HG03442 (cell line): ENCODE data around the gene PNPLA1.

Experiments used
- ATAC-seq: cut with Tn5 transposase; IDR thresholded peaks from one replicate; pipeline ENCODE4 v1.9.1; 2021; ENCODE audit warnings: mild to moderate bottlenecking, moderate library complexity; ENCODE audit not compliant: unreplicated experiment

PNPLA1 gene

DNA sequence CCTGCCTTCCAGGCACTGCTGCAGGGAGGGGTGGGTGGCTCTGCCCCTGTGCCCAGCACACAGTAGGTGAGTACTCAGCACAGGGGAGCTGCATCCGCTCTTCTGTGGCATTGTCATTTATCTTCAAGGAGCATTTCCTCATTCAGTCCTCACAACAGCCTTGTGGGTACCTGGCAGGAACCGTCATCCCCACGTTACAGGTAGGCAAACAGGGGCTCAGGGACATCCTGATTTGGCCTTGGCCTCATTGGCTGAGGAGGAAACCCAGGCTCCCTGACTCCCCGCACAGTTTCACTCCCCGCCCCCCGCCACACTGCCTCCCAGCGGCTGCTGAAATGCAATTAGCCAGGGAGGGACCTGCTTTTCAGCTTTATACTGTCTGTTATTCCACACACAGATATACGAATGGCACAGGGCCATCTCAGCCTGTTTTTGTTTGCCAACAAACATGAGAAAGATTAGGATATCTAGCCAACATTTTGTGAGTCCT, 24.2 kb upstream of the PNPLA1 start:
- ATAC-seq = no peak

DNA sequence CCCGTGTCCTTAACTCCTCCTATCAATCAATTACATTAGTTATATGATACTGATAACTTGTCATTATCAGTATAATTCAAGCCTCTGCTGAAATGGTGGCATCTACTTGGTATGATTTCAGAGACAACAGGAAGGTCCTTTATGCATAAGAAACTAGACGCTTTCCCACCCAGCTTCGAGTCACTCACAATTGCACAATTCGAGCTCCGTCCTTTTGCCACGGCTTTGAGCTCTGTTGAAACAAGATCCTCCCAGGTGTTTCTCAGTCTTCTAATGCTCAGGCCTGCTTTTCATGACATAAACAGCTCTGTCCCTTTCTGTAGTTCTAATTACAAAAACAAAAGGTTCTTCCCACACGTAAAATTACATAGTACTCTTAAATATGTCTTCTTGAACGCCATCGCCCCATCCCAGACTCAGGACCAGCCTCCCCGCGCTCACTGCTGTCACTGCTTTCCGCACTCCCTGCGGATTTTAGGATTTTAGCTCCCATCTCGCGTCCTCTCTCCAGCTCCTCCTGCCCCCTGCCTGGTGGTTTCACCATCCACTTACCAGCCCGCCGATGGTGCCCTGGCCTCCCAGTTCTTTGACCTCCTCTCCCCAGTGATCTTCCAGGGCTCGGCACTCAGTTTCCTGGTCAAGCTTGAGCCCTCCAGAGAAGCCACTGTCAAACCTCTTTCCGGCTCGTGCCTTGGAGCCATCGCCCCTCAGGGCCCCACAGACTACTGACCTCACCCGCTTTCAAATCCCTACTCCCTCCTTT, 23.2 kb upstream of the PNPLA1 start:
- ATAC-seq = no peak

DNA sequence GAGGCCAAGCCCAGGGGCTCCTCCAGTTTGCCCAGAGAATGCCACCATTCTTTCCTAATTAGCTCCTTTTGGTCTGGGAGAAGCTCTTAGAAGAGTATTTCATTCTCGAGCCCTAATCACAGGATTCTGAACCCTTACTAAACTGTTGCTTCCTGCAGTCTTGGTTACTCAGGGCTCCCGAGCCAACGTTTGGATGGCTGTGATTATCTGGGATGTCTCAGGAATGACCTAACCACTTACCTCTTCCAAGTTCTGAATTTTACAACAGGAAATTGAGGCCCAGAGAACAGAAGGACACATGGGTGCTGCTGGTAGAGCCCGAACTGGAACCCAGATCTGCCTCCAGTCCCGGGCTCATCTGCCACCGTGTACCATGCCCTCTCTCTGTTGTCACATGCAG, 22.2 kb upstream of the PNPLA1 start:
- ATAC-seq = no peak

DNA sequence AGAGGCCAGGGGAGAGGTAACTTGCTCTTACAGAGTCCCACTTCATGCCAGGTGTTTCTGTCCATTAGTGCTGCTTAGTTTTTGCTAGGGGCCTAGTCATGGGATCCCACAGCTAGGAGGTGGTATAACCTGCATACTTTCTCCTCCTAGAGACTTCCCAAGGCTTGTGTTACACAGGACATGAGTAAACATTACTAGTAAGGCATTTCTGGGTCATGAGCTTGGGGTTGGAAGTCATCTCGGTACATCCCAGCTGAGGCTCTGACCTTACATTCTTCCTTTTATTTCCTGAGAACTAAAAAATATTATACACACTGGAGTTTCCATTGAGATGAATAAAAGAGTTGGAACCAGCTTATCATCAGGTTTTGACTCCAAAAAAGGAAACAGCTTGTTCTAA, 20.9 kb upstream of the PNPLA1 start:
- no peak for ATAC-seq

DNA sequence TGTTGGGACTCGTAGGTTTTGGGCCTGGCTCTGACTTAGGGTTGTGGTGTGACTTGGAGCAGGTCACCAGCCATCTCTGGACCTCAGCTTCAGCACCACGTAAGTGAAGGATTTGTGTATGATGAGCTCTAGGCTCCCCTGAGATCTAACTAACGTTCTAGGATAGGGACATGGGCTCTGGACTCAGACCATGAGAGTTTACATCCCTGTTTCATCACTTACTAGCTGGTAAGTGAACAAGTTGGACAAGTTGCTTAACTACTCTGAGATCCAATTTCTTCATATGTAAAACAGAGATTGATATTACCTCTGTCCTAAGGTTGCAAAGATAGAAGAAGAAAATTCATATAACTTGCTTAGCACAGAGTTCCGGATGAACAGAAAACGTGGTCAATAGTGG, 20.3 kb upstream of the PNPLA1 start:
- no peak for ATAC-seq

DNA sequence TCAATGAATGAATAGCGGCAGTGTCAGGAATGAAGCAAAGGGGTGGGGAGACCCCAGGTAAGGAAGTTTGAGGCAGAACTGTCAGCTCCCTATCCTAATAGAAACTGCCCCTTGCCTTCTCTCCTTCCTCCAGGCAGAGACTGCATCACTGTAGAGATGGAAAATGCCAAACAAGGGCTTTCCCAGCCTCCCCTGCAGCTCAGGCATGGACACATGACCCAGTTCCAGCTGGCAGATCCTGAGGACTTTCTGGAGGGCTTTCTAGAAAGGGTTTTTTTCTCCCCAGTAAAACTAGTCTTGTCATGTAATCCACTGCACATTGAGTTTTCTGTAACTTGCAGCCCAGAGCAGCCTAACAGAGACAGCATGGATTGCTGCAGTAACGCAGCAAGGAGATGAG, 17.9 kb upstream of the PNPLA1 start:
- ATAC-seq = no peak

DNA sequence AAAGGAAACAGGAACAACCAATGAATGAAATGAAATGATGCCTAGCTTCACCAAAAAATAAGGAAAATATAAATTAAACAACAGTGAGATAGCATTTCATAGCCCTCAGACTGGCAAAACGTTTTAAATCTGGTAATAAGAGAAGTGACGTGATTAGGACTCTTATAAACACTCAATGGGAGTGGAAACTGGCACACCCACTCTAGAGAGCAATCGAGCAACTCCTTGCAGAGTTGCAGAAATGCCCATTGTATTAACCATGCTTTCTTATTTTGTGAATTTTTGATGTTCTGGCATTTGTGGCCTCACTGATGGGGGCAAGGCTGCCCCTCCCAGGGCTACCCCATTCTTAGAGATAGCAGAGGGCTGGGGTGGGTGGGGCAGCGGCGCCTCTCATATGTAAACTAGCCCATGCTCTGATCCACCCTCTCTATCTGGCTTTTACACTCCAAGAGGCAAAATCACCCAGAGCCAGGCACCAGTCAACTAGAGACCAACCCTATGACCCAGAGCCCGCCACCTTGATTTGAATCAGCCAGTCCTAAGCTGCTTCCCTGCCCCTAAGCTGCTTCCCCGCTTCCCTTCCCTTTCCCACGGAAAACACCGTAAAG, 6.4 kb upstream of the PNPLA1 start:
- ATAC-seq = no peak

DNA sequence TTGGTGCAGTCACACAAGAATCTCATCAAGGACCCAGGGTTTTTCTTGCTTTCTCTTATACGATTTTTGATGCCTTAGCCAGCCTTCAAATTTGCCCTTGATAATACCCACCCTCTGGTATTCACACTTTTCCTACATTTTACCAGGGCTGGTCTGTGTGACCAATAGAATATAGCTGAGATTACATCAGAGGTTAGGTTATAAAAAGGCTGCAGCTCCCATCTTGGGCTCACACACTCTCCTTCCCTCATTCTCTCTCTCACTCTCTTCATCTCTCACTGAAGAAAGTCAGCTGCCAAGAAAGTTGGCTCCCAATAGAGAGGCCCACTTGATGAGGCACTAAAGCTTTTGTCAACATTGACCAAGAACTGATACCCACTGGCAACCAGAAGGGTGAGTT, 4.1 kb upstream of the PNPLA1 start:
- no peak for ATAC-seq

DNA sequence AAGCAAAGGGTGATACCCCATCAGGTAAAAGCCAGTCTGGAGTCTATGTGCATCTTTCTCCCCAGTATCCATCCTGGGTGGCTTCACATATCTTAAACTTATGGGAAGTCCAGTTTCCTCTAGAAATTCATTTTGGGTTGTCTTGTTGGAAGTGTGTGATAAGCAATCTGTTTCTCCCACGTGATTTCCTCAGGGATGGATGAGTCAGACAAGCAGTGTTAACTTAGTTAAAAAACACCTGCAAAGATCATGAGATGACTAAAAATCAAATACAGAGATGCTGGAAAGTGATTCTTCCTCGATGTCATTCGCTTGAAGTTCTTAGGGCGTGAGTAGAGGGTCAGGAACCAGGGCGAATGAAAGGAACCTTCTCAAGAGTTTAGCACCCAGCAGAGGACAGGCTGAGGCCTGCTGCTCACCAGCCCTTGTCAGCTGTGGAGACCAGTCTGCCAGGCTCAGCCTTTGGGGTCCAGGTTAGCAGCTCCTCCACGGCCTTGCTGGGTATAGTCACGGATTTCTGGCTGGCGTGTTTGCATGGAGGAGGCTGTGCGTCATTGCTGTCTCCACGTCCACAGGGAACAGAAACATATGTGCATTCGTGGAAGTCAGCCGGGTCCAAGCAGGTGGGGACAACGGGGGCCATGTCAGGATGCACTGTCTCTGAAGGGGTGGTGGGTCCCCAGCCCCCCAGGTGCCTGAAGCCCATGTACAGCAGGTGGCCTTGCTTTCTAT, 2.8 kb upstream of the PNPLA1 start:
- ATAC-seq = no peak

DNA sequence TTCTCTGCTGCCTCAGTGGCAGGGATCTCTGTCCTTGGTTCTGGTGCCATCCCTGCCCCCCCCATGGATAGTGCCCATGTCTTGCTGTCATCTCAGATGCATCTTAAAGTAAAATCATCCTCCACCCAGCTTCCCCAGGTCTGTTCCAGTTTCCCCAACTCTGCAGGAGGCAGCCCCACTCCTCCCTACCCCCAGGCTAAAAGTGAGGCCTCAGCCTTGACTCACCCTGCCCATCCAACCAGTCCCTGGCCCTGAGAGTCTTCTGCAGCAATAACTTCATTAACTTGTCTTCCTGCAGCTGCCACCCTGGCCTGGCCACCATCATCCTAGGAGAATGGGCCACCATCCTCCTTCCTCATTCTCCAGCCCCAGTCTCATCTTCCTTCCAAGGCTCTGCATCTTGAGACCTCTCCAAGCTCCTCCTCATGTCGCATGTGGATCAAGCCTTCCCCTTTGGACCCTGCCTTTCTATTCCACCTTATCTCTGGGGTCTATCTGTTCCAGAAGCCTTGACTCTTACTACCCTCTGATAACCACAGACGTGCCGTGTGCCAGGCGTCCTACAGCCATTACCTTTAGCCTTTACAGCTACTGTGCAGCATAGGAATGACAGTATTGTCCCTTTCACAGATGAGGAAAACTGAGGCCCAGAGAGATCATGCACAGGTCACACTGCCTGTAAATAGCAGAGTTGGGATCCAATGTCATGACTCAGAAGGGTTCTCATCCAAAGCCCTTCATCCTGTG, 2.0 kb upstream of the PNPLA1 start:
- no peak for ATAC-seq

DNA sequence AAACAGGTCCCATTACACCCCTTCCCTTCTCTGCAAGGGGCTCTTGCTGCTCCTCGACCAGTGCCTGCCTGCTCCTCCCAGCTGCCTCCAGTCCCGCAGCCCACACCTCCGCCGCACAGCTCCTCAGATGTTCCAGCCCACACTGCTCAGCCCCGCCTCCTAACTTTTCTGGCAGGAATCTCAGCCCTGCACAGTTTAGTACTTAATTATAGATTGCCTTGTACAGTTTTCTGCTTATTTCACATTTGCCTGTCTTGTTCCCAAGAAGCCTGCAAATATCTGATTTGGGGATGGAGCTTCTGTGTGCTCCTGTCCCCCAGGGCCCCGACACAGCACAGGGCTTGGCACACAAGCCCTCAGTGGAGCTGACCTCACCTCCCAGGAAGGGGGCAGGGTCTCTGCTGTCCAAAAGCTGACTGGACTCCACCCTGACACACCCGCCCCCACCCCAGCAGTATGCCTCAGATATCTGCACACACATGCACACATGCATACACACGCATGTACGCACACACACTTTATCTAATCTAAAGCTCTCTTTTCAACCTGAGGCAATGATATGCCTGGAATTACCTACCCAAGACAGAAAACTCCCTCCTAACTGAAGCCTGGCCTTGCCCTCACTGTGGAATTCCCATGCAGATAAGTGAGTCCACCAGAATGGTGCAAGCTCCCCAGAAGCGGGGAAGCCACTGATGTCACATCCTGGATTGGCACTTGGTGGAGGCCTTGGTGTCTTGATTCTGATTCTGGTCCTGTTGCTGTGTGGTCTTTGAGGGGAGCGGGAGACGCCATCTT, 1.2 kb upstream of the PNPLA1 start:
- no peak for ATAC-seq

DNA sequence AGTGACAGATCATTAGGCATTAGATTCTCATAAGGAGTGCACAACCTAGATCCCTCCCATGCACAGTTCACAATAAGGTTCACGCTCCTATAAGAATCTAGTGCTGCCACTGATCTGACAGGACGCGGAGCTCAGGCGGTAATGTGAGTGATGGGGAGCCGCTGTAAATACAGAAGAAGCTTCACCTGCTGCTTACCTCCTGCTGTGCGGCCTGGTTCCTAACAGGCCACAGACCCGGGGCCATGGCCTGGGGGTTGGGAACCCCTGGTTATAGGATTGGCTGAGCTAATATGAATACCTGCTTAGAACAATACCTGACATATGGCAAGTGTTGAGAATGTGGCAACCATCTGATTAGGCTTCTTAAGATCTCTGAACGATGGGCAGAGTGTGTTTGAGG, 2.4 kb downstream of the PNPLA1 start:
- no peak for ATAC-seq

DNA sequence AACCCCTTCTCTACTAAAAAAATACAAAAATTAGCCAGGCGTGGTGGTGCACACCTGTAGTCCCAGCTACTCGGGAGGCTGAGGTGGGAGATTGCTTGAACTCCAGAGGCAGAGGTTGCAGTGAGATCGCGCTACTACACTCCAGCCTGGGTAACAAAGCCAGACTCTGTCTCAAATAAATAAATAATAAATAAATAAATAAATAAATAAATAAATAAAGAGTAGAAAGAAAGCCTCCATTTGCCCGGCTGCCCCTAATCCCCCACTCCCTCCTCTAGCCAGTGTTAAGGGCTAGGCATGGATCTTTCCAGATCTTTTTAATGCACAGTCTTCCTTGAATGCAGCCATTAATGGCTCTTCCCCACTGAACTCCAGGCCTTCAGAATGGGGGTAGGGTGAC, 3.2 kb downstream of the PNPLA1 start:
- ATAC-seq = no peak

DNA sequence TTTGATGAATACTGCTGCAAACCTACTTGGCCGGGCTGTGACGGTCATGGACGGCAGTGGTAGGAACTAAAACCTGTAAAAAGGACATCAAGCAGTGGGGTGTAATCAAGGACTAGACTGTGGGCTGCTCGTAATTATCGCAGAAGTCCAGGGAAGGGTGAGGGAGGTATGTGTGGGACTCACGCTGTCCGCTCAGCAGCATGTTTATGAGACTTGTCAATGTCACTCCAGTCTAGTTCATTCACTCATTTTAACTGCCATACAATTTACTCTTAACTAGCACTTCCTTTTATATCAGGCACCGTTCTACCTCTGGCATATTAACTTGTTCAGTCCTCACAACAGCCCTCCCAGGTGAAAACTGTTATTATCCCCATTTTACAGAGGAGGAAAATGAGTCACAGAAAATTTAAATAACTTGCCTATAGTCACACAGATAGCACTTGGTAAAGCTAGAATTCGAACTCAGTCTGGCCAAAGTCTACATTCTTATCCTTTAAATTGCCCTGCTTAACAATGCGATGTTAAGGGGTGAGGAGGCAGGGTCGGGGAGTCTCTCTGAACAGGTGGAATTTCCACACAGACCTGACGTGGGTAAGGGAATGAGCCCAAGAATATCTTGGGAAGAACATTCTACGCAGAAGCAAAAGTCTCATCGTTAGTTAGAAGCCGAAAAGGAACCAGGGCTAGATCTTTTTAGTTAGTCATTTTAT, 4.1 kb downstream of the PNPLA1 start:
- ATAC-seq = no peak

DNA sequence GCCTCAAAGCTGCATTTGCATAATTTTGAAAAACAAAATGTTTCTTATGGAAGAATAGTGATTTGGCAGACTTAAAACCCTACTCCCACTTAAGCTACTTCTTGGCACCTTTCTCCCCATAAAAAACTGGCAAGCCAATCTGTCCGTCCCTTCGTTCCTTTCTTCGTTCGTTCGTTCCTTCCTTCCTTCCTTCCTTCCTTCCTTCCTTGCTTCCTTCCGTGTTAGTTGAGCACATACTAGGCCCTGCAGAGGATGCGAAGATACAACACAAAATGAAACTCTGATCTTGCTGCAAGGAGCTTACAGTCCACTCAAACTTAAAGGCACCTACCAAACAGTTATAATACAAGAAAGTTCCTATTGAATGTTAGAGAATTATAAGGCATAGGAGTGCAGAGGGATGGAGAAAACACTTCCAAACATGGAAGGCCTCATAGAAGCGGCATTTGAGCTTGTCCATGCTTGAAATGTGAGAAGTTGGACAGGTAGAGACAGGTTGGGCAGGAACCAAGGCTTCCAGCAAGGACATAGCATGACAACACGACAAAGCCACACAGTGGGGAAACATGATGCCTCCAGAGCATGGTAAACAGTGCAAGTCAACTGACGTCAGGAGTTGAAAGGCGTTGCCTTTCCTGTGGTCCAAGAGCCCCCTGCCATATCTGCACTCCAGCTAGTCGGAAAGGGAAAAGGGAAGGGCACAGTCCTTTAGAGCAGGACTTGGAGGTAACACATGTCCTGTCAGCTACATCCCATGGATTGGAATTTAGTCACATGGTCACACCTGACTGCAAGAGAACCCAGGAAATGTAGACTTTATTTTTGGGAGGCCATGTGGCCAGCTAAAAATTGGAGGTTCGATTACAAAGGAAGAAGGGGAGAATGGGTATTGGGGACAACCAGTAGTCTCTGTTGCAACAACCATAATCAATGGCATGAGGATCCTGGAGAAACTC, 7.0 kb downstream of the PNPLA1 start:
- ATAC-seq = no peak

DNA sequence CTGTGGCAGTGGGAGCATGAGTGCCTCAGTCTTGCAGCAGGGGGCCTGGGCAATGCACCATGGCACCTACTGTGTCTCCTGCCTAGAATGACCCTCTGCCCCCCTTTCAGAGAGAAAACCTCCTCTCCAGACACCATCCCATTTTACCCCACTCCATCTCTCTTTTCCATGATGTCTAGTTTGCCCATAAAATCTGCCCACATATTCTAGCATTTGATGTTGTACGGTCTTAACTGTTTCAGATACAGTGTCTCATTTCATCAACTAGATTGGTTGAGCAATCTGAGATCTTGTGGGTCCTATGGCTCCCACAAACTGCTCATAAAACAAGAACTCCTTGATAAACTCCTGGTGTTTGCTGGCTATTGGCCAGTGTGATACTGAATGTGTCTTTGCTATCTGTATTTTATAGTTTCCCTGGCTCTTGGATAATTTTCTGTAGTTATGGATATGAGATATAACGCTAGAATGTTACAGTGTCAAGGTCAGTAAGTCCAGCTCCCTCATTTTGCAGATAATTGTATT, 8.1 kb downstream of the PNPLA1 start:
- ATAC-seq = no peak

DNA sequence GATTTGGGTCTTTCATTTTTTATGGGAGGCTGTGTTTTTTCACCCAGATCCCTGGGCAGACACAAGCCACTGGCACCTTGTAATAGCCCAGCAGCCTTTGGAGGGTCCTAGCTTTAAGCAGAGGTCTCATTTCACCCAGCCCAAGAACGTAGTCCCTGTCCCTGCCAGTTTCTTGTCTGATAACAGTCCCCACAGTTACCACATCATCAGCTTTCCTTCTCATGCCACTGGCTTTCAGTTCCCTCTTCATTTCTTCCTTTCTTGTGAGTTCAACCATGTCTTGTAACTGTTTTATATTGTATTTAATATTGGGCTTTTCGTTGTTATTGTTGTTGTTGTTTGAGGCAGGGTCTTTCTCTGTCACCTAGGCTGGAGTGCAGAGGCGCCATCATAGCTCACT, 10.6 kb downstream of the PNPLA1 start:
- ATAC-seq = no peak

DNA sequence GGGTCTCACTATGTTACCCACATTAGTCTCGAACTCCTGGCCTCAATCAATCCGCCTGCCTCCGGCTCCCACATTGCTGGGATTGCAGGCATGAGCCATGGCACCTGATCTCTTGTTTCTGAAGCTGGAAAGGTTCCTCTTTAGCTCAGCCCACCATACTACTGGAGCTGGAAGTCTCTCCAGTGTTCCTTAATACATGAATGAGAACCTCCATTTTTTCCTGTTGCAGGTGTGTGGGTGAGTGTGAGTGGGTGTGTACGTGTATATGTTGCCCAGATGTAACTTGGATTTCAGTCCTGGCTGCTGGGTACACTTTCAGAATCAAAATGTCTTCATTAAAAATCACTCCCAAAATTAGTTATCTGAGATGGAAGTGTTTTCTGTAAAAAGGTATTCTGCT, 11.1 kb downstream of the PNPLA1 start:
- no peak for ATAC-seq

DNA sequence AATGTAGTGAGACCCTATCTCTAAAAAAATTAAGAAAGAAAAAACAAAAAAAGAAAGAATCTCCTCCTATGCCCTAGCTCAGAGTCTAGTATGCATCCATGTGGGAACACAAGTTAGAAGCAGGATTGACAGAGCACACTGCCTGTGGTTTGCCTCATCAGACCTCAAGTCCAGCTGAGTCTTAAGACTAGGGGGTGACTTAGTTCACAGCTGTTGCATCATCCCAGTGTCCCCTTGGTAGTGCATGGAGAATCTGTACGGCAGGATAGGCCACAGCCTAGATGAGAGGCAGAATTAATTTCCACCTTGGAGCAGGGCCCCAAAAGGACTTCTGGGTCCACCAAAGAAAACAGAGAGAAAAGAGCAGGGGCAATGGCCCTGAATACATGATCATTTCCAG, 13.7 kb downstream of the PNPLA1 start:
- no peak for ATAC-seq
